Measurements from ENCODE around the gene TDRD15.

DNA sequence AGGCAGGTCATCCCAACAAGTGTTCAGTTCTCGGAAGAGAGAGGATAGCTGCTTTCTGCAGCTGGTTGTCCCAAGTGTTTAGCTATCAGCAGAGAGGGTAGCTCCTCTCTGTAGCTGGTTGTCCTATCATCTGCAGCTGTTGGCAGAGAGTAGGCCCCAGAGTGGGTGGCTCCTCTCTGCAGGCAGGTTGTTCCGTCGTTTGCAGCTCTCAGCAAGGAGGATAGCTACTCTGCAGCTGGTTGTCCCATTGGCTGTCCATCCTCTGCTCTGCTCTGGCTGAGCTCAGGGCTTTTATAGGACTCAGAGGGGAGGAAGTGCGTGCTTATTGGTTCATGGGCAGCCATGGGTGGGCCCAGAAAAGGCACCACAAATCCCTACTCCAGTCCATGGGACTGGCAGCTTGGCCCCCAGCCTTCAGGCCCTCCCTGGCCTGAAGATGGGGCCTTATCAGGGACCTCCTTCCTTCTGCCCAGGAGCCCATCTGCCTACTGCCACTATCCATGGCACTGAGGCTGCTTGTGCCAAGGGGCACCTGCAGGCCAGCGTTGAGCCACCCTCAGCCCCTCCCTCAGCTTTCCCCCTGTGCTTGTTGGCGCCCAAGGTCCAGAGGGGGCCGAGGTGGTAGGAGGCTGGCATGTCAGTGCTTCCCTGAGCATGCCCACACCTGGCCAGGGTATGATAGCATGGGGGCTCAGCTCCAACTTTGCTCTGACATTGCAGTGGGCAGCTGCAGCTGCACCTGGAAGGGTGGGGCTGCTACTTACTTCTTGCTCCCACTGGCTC lies 38.3 kb downstream of the TDRD15 start:
- no peak for TF ChIP-seq EZH2 (IDR thresholded peaks at IDR 0.05; ENCODE audit: low read depth, unreplicated experiment)
- TF ChIP-seq CTCF (conservative IDR thresholded peaks at IDR 0.05; ENCODE audit: low read depth in 2 of 2), result no peak
- no peak for TF ChIP-seq CREB1 (CRISPR knock-in tag; IDR thresholded peaks at IDR 0.05; ENCODE audit: low read depth)
- TF ChIP-seq JUNB (IDR thresholded peaks at IDR 0.05; ENCODE audit: unreplicated experiment), result no peak
- no peak for TF ChIP-seq REST (IDR thresholded peaks at IDR 0.05; ENCODE audit: unreplicated experiment)
